Muscle of arm (tissue), 12 donors: ENCODE results near the gene MMP25. TPM values are rescaled to one million over a fixed set of nuclear protein-coding genes. Genes with fewer than 3 reads are reported as not detected.
A peak's percentile ranks its signal among the peaks of the same experiment; 100 is the strongest.
"Not testable (repeated sequence)": the region's sequence is repeated elsewhere in the genome, so short reads cannot be mapped to it uniquely, and the experiment has no call there.

Experiments used
- DNase-seq: peaks from one replicate; pipeline ENCODE4 v3.0.0-alpha.2; 2013
- polyA plus RNA-seq, 12 donors: library from polyadenylated mRNA; unstranded; fragments of 120-200 nt; gene quantifications; one replicate each; pipeline ENCODE4 v1.2.1, GENCODE V29; 2013; ENCODE audit not compliant: insufficient read length in 12 of 12

MMP25 gene
- polyA plus RNA-seq, 12 donors, result 1.1 to 5.9 (median 2.0) TPM; not detected in 2

GRCh38 chr16:3054965-3055733 is 8.8 kb downstream of the MMP25 start:
- no peak for DNase-seq

DNA sequence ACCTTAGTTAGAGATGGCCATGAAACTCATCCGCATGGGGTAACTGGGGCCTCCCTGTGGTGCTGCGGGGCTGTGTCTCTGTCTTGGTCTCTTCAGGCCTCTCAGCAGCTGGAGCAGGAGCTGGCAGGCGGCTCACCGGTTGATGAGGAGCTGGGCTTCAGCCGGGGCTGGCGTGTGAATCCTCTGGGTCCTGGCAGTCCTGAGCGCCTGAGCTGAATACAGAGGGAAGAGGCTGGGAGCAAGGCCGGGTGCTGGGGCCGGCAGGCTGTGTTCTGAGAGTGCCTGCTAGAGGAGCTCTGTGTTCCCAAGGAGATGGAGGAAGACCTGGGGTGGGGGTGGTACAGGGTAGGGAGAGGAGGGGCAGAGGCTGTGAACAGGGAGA is 9.4 kb downstream of the MMP25 start:
- DNase-seq, result not testable (repeated sequence)

DNA sequence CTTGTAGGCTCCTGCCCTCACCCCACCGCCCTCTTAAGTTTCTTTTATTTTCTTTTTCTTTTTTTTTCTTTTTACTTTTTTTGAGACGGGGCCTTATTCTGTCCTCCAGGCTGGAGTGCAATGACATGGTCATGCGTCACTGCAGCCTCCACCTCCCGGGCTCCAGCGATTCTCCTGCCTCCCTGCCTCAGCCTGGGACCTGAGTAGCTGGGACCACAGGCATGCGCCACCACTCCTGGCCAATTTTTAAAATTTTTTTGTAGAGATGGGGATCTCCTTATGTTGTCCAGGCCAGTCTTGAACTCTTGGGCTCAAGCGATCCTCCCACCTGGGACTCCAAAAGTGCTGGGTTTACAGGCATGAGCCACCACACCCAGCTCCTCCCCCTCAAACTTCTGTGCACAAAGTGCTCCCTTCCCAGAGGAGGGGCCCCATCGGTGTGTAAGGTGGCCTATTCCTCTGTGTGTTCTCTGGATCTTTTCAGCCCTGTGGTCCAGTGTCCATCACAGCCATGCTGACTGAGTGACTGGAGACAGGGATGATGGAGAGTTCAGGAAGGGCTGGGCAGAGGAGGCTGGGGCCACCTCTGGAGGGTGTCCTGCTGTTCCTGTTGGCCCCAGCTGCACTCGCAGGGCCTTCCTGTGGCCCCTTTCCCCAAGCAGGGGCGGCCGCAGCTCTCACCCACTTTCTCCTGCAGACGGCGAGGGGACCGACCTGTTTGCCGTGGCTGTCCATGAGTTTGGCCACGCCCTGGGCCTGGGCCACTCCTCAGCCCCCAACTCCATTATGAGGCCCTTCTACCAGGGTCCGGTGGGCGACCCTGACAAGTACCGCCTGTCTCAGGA is 10.2 kb downstream of the MMP25 start:
- DNase-seq, result no peak

DNA sequence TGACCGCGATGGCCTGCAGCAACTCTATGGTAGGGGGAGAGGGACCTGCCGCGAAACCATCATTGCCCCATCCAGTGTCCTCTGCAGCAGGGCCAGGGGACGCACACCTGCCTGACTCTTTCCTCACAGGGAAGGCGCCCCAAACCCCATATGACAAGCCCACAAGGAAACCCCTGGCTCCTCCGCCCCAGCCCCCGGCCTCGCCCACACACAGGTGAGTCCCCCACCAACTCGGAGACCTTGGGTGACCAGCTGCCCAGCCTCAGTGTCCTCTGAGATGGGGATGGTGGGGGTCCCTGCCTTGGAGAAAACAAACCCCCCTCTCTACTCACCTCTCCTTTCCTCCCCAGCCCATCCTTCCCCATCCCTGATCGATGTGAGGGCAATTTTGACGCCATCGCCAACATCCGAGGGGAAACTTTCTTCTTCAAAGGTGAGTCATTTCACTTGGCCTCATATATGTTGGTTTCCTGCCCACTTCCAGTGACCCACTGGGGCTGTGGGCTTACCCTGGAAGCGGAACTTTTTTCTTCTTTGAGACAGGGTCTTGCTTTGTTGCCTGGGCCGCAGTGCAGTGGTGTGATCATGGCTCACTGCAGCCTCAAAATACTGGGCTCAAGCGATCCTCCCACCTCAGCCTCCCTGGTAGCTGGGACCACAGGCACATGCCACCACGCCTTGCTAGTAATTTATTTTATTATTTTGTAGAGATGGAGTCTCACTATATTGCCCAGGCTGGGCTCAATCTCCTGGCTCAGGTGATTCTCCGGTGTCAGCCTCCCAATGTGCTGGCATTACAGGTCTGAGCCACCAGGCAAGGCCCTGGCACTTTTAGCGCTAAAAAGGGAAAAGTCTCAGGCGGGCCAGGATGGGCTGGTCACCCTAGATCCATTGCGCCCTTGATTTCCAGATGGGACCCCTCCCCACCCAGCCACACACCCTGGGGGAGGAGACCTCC is 11.1 kb downstream of the MMP25 start:
- no peak for DNase-seq

DNA sequence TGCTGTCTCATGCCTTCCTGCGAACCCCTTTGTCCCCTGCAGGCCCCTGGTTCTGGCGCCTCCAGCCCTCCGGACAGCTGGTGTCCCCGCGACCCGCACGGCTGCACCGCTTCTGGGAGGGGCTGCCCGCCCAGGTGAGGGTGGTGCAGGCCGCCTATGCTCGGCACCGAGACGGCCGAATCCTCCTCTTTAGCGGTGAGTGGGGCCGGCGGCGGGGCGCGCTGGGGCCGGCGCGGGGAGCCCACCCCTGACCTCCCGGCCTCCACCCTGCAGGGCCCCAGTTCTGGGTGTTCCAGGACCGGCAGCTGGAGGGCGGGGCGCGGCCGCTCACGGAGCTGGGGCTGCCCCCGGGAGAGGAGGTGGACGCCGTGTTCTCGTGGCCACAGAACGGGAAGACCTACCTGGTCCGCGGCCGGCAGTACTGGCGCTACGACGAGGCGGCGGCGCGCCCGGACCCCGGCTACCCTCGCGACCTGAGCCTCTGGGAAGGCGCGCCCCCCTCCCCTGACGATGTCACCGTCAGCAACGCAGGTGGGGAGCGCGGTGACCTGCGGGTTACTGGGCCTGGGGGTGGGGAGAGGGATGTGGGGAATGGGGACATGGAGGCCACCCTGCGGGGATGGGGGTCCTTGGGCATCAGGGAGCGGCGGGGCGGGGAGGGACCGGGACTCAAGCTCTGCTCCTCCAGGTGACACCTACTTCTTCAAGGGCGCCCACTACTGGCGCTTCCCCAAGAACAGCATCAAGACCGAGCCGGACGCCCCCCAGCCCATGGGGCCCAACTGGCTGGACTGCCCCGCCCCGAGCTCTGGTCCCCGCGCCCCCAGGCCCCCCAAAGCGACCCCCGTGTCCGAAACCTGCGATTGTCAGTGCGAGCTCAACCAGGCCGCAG is 12.0 kb downstream of the MMP25 start:
- no peak for DNase-seq

DNA sequence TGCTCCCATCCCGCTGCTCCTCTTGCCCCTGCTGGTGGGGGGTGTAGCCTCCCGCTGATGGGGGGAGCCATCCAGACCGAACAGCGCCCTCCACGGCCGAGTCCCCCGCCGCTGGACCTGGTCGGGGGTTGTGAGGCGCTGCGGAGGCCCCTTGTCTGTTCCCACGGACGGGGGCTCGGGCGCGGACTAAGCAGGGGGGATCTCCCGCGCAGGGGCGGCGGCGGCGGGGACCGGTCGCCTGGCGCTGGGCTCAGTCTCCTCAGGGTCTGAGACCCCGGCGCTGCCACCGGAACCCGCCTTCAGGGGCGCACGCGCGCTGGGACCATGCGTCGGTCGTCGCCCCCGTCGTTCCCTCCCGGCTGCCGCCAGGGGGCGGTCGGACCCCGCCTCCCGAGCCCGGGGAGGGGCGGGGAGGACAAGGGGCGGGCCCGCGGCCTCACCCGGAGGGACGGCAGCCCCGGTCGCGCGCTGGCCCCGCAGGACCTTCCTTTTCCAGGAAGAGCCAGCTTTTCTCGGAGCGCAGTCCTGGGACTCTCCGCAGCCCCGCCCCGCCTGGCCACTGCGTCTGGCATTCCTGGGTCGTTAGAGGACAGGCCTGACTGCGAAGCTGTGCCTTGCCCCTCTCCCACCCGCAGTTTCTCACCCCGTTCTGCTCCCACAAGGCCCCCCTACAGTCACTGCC is 12.8 kb downstream of the MMP25 start:
- peak; percentile 85 for DNase-seq

DNA sequence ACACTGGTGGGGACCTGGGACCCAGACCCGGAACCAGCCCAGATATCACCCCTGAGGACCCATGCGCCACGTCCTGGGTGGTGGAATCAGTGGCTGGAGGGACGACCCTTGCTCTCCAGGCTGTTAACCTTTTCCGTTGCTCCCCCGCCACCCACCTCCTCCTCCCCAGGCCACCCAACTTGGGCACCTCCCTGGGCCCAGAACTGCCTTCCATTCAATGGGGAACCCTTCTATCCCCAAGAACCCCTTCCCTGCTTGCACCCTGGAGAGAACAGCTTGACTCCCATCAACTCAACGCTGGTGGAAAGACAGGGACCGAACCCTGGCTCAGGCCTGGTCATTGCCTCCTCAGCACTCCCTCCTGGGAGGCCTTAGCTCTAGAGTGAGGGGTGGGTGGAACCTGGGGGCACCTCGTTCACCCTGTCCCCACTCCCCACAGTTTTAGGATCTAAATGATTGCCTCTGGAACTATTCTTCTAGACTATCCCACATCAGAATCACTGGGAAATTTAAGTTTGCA is 13.4 kb downstream of the MMP25 start:
- no peak for DNase-seq

DNA sequence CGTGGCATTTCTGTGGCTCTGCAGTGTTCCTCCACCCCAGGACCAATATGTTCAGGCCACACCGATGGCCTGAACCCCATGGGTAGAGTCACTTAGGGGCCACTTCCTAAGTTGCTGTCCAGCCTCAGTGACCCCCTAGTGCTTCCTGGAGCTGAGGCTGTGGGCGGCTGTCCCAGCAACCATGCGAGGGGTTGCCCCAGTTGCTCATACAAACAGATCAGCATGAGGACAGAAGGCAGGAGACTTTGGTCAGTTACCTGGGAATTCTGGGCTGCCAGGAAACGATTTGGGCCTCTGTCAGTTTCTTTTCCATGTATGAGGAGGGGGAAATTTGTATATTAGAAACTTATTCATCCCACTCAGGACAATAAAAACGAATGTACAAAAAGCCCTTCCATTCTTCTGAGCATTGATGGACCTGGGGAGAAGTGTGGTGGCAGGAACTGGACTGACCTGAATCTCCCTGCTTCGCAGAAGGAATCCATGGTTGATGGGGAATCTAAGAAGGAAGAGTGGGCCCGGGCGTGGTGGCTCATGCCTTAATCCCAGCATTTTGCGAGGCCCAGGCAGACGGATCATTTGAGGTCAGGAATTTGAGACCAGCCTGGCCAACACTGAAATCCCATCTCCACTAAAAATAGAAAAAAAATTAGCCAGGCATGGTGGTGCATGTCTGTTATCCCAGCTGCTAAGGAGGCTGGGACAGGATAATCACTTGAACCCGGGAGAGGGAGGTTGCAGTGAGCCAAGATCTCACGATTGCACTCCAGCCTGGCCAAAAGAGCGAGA is 14.2 kb downstream of the MMP25 start:
- DNase-seq, result no peak

DNA sequence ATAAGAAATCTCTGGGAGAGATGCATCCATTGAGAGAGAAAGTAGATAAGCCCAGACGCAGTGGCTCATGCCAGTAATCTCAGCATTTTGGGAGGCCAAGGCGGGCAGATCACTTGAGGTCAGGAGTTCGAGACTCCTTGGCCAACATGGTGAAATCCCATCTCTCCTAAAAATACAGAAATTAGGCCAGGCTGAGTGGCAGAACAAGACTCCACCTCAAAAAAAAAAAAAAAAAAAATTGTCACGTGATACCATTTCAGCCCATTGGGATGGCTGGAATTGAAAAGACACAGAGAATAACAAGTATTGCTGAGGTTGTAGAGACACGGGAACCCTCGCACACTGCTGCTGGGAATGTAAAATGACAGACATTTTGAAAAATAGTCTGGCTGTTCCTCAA is 16.2 kb downstream of the MMP25 start:
- DNase-seq, result no peak

DNA sequence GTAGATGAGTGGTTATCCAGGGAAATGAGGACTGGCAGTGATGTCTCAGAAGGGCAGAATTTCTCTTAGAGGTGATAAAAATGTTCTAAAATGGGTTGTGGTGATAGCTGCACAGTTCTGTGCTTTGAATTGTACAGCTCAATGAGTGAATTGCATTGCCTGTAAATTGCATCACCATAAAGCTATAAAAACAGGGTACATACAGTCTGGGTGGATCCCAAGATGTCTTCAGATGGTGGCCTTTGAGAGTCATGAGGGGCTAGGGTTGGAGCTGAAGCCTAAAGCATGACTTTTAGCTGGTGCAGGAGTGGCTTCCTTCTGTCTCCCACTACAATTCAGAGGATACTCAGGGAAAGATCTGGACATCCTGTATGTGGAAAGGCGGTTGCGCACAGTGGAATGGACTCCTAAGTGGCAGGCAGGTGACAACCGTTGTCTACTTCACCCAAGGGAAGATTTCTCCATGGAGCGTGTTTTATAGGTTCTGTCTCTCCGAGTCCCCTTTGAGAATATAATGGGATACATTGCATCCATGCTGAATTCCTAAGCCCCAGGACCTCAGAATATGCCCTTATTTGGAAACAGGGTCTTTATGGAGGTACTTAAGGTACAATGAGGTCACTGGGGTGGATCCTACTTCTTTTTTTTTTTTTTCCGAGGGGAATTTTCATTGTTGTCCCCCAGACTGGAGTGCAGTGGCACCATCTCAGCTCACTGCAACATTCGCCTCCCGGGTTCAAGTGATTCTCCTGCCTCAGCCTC is 17.4 kb downstream of the MMP25 start:
- no peak for DNase-seq

- DNase-seq, result peak; percentile 79
These were observed 18.8 kb downstream of the MMP25 start, which contains the start of gene IL32 for GRCh38 chr16:3065069-3065741. Gene IL32, plus strand, starts transcription at chr16:3065640. Its CDS starts 172 bp downstream, at chr16:3065812.

- no peak for DNase-seq
These were observed 19.5 kb downstream of the MMP25 start for GRCh38 chr16:3065742-3066439.

DNA sequence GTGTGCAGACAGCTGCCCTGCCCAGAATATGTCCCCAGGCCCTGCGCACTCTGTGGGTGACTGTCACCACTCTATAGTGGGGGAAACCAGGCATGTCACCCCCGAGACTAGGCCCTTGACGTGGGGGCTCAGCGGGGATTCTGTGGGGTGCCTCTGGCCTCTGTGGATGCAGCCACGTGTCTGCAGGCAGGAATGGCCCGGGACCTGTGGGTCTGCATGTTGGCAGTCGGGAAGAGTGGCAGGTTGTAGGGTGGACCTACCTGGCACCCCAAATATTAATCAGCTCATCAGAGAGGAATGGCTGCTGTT is 20.0 kb downstream of the MMP25 start:
- no peak for DNase-seq

GRCh38 chr16:3068487-3068886 is 22.1 kb downstream of the MMP25 start:
- no peak for DNase-seq

DNA sequence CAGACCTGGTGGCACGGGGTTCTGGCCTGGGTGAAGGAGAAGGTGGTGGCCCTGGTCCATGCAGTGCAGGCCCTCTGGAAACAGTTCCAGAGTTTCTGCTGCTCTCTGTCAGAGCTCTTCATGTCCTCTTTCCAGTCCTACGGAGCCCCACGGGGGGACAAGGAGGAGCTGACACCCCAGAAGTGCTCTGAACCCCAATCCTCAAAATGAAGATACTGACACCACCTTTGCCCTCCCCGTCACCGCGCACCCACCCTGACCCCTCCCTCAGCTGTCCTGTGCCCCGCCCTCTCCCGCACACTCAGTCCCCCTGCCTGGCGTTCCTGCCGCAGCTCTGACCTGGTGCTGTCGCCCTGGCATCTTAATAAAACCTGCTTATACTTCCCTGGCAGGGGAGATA is 22.8 kb downstream of the MMP25 start:
- DNase-seq, result not testable (repeated sequence)

- DNase-seq, result no peak
These were observed 24.3 kb downstream of the MMP25 start for GRCh38 chr16:3070608-3071111.

- DNase-seq, result no peak
These were observed 25.3 kb downstream of the MMP25 start for GRCh38 chr16:3071655-3072054.
